Transverse colon (tissue), 4 donors: ENCODE results near the gene HAUS1.

Experiments
- CTCF ChIP-seq, 5 experiments: fragments of 200-600 bp in 3 of 5; fragments of 450-650 bp in 2 of 5; sonication (generic) in 3 of 5; IDR thresholded peaks; 1 replicate in 2 of 5; 2 replicates in 3 of 5; pipeline ENCODE4 v1.5.1; 2016 to 2017; ENCODE audit warnings: antibody characterized with exemption in 5 of 5, inconsistent platforms in 3 of 5, mild to moderate bottlenecking in 2 of 5, moderate library complexity in 1 of 5
- EP300 ChIP-seq: sonication (generic); formaldehyde crosslinking; IDR thresholded peaks from one replicate; pipeline ENCODE4 v1.6.1; 2017; ENCODE audit warnings: antibody characterized with exemption, low read depth
- POLR2A ChIP-seq: fragments of 450-650 bp; IDR thresholded peaks from one replicate; pipeline ENCODE4 v1.6.1; 2016; ENCODE audit warnings: antibody characterized with exemption, mild to moderate bottlenecking, moderate library complexity
- POLR2AphosphoS5 ChIP-seq, 3 donors: sonication (generic); formaldehyde crosslinking; IDR thresholded peaks; one replicate each; pipeline ENCODE4 v1.6.1; 2016; ENCODE audit warnings: antibody characterized with exemption in 3 of 3

- TF ChIP-seq CTCF (IDR thresholded peaks at IDR 0.05) (no peak), POLR2AphosphoS5 (IDR thresholded peaks at IDR 0.05) (no peak), POLR2A (no peak), EP300 (no peak)
Measured at GRCh38 chr18:46140173-46140572, 36.0 kb downstream of the HAUS1 start.
